ENCODE data around the gene FAHD1. TPM values are rescaled to one million over a fixed set of nuclear protein-coding genes. Genes with fewer than 3 reads are reported as not detected.
"Not testable (repeated sequence)": the region's sequence is repeated elsewhere in the genome, so short reads cannot be mapped to it uniquely, and the experiment has no call there.

Gene FAHD1
- polyA plus RNA-seq, 3 donors = 36.4 to 44.8 (median 37.8) TPM

GRCh38 chr16:1786242-1787055, 40.6 kb upstream of the FAHD1 start:
- DNase-seq (ENCODE audit: extremely low read depth in 1 of 11, low read depth in 9 of 11, low spot score in 4 of 11) = no peak

DNA sequence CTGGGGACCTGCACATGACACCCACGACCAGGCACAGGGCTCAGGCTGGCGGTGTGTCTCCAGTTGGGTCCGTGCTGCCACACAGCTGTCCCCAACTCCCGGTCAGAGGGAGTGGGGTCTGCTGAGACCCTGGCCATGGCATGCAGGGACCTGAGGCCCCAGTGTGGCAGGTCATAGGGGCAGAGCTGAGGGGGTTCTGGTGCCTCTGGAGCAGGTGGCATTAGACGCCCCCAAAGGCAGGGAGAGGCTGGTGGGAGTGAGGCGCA, 40.0 kb upstream of the FAHD1 start:
- DNase-seq (ENCODE audit: extremely low read depth in 1 of 11, low read depth in 9 of 11, low spot score in 4 of 11) = no peak

DNA sequence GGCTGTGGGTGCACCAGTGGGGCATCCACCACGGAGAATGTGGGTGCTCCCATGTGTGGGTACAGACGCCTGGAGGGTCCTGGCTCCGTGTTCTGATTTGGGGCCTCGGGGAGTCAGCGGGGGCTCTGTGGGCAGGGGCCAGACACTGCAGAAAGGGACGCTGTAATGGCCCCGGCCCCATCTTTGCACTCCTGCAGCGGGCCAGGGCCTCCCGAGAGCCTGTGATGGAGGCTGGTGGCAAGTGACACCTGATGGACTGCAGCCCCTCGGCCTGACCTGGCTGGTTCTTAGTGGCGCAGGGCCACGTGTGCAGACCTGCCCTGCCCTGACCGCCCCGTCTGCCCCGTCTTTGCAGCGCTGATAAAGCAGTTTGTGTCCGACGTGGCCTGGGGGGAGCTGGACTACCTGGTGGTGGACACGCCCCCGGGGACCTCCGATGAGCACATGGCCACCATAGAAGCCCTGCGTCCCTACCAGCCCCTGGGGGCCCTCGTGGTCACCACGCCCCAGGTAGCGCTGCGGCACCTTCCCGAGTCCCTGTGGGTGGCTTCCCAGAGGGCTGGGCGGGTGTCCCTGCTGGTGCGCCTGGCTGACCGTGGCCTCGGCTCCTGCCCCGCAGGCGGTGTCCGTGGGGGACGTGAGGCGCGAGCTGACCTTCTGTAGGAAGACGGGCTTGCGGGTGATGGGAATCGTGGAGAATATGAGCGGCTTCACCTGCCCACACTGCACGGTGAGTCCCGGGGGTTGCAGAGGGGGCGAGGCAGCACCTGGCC, 39.5 kb upstream of the FAHD1 start:
- no peak for DNase-seq (ENCODE audit: extremely low read depth in 1 of 11, low read depth in 9 of 11, low spot score in 4 of 11)

DNA sequence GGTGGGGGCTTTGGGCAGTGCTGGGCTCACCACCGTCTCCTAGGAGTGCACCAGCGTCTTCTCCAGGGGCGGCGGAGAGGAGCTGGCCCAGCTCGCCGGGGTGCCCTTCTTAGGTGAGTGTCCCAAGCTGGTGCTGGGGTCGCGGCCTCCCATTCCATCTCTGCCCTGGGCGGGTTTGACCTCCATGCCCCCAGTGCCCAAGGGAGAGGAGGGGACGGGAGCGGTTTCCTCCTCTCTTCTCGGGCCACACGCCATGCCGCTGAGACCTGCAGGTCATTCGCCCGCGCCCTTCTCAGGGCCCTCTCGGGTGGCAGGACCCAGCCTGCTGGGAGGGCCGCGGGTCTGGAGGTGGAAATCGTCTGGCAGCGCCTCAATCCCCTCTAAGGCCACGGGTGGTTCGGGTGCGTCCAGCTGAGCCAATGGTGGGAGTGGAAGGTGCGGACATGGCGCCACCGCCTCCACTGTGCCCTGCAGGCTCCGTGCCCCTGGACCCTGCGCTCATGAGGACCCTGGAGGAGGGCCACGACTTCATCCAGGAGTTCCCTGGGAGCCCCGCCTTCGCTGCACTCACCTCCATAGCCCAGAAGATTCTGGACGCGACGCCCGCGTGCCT, 38.8 kb upstream of the FAHD1 start:
- no peak for DNase-seq (ENCODE audit: extremely low read depth in 1 of 11, low read depth in 9 of 11, low spot score in 4 of 11)

DNA sequence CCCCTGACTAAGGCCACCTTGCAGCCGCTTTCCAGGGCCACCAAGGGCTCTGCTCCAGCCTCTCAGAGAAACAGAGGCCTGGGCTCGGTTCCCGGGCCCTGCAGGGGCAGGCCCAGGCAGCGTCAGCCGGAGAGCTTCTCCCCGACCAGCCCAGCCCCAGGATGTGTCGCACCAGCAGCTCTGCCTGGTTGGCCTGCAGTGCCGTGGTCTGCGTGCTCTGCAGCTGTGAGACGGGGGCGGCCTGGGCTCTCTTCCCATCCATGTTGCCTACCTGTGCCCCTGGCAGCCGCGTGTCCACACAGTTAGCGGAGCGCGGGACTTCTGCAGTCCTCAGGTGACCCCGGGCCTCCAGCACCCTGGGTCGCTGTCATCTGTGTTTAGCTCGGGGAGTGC, 38.3 kb upstream of the FAHD1 start:
- DNase-seq (ENCODE audit: extremely low read depth in 1 of 11, low read depth in 9 of 11, low spot score in 4 of 11) = no peak

DNA sequence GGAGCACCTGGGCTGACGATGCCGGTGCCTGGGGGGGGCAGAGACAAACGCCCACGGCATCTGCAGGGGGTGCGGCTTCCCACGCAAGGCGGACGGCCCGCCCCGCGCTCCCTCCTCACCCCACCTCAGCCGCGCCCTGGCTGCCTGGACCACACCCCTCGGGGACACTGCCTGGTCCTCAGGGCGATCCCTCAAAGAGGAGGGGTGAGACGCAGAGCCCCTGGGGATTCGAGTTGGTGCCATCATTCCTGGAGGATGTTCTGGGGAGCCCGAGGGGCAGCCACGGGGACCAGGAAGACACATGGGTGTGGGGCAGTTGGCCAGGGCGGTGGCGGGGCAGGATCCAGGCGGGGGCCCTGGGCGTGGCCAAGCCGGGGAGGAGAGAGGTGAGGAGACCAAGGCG, 37.4 kb upstream of the FAHD1 start:
- no peak for DNase-seq (ENCODE audit: extremely low read depth in 1 of 11, low read depth in 9 of 11, low spot score in 4 of 11)

DNA sequence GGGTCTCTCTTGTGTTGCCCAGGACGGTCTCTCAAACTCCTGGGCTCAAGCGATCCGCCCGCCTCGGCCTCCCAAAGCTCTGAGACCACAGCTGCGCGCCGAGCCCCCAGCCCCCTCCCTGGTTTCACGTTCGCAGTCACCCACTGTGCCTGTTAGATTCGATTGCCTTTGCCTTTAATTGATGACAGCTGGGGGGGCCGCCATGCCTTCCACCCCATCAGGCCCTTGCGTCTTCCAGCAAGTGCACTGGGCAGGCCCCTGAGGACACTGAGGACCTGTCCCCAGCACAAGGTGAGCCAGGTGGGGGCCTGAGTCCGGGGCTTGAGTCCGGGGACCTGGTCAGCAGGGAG, 36.8 kb upstream of the FAHD1 start:
- no peak for DNase-seq (ENCODE audit: extremely low read depth in 1 of 11, low read depth in 9 of 11, low spot score in 4 of 11)

- DNase-seq (ENCODE audit: extremely low read depth in 1 of 11, low read depth in 9 of 11, low spot score in 4 of 11) = no peak
These were observed 36.3 kb upstream of the FAHD1 start for GRCh38 chr16:1790611-1791255.

- DNase-seq (ENCODE audit: extremely low read depth in 1 of 11, low read depth in 9 of 11, low spot score in 4 of 11) = no peak
These were observed 35.6 kb upstream of the FAHD1 start for GRCh38 chr16:1791256-1791942.

DNA sequence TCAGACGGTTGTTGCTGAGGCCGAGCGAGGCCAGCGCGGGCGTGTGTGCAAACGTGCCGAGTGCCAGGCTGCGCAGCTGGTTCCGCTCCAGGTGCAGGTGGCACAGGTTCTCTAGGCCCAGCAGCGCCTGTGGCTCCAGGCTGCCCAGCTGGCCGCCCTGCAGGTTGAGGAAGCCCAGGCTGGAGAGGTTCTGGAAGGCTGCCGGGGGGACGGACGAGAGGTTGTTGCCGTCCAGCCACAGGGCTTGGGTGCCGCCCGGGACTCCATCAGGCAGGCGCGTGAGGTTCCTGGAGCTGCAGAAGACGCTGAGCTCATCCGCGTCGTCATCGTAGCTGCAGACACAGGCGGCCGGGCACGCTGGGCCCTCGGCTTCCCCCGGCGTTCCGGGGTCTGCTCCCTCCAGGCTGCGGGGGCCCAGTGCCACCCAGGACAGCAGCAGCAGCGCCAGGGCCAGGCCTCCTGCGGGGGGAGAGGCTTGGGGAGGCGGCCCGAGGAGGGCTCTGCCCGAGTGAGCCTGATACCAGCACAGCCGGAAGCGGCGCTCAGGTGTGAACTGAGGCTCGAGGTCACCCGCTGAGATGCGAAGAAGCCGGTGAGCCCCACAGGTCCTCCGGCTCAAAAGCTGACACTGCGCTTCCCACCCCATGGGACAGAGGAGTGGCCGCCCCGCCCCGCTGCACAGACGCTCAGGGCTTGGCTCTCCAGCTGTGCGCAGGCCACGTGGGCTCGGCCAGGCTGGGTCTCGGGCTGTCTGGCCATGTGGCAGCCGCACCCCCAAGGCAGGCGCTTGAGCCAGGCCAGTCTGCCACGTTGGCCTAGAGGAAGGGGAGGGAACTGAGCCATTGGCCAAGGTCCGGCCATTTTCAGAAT, 34.8 kb upstream of the FAHD1 start:
- no peak for DNase-seq (ENCODE audit: extremely low read depth in 1 of 11, low read depth in 9 of 11, low spot score in 4 of 11)

DNA sequence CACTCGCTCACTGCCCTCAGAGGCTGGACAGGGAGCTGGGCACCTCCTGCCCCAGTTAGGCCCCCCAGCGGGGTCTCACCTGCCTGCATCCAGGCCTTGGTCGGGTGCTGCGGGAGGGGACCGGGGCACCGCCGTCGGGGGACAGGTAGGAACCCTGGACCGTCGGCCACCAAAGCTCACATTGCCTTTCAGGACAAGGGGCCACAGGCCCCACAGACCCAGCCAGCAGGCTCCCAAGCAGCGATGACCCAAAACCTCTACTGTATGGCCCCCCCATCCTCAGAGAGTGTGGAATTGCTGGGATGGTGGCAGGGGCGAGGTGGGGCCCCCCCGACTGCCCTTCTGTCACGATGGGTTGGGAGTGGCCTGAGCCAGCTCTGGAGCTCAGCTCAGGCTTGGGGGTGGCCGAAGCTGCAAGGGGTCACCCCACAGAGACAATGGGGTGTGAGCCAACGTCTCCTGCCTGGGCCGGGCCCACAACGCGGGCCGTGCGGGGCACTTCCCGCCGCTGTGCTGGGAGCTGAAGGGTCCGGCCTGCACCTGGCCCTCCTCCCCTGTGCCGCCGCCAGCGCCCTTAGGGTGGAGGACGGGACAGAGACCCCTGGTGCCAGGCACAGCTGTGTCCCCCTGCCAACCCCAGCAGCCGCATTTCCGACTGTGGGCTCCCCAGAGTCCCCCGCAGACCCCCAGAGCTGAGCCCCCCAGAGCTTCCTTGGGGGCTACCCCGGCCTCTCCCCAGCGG, 34.0 kb upstream of the FAHD1 start:
- no peak for DNase-seq (ENCODE audit: extremely low read depth in 1 of 11, low read depth in 9 of 11, low spot score in 4 of 11)

- no peak for DNase-seq (ENCODE audit: extremely low read depth in 1 of 11, low read depth in 9 of 11, low spot score in 4 of 11)
These were observed 33.3 kb upstream of the FAHD1 start, which contains the start of gene IGFALS for GRCh38 chr16:1793578-1794220. Gene IGFALS (minus strand): TSS chr16:1793705. CDS start chr16:1793652, 53 bp downstream.

- DNase-seq (ENCODE audit: extremely low read depth in 1 of 11, low read depth in 9 of 11, low spot score in 4 of 11) = no peak
These were observed 32.7 kb upstream of the FAHD1 start for GRCh38 chr16:1794221-1794871.

DNA sequence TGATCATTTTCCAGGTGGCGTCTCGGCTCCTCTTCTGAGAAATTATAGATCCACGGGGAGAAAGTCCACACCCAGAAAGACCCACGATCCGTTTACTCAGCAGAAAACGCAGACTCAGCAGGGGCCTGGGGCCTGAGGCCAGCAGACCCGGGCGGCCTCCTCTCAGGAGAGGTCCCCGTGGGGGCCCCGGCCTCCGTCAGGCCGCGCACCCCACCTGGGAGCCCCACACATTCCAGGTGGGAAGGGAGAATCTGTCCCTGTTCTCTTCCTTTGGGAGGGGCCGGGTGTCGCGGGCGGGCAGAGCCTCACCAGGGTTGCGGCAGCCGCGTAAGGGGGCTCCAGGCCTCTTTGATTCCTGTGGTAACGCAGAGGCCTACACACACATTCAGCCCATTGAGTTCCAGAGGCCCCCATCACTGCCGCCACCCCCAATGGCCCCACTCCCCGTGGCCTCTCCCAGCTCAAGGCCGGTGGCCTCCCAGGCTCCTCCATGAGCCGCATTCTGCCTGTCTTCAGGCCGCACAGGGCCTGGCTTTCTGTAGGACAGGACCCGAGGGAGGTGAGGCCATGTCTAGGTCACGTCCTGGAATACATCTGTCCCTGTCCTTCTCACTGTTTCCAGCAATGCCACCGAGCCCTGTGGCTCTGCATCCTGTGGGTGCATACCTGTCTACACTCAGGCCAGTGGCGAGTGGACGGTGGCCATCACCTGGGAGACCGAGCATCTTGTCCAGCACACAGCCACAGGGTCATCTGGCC, 31.9 kb upstream of the FAHD1 start:
- DNase-seq (ENCODE audit: extremely low read depth in 1 of 11, low read depth in 9 of 11, low spot score in 4 of 11) = no peak

- DNase-seq (ENCODE audit: extremely low read depth in 1 of 11, low read depth in 9 of 11, low spot score in 4 of 11) = not testable (repeated sequence)
These were observed 27.7 kb upstream of the FAHD1 start for GRCh38 chr16:1799263-1799662.

DNA sequence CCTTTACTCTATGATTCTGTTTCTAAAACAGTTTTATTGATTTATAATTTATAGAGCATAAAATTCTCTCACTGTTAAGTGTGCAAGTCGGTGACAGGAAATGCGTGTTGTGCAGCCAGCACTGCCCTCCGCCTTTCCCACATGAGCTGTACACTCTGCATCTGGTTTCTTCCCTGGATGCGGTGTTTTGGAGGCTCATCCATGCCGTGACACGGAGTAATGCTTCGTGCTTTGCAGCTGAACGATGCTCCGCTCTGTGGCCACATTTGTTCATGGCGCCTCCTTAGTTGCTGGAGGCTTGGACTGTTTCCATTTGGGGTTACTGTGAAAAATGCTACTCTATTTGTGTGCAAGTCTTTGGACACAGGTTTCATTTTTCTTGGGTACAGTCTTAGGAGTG, 26.3 kb upstream of the FAHD1 start:
- no peak for DNase-seq (ENCODE audit: extremely low read depth in 1 of 11, low read depth in 9 of 11, low spot score in 4 of 11)
